T-helper 22 cell (primary cell): ENCODE data around the gene CNKSR3.

ENCODE experiments used
- DNase-seq: peaks from one replicate; pipeline ENCODE4 v3.0.0-alpha.2; 2020; ENCODE audit warnings: low read depth

The CNKSR3 gene

DNA sequence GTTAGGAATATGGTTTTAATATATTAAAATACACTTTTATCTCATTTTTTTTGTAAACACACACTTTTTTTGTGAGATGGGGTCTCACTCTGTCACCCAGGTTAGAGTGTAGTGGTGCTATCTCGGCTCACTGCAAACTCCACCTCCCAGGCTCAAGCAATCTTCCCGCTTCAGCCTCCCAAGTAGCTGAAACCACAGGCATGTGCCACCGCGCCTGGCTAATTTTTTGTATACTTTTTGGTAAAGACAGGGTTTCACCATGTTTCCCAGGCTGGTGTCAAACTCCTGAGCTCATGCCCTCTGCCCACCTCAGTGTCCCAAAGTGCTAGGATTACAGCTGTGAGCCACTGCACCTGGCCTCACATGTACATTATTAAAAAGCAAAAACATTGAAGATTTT lies 164.7 kb downstream of the CNKSR3 start:
- DNase-seq: no peak

GRCh38 chr6:154343473-154344308 lies 166.8 kb downstream of the CNKSR3 start:
- DNase-seq: no peak

DNA sequence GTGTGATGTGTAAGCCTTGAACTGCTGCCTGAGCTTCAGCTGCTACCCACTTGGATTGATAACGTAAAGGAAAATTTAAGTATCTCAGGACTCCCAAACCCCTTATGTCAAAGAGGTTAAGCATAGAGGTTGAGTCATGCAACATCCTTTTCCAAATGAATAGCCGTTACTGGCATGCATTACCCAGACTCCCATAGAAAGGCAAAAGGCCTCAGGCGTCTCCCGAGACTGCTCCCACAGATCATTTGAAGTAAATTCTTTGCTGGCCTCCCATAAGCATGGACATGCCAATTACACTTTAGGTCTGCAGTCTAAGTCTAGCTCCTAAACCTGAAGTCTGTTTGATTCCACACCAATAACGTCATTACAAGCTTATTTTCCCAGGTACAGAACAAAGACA lies 168.6 kb downstream of the CNKSR3 start:
- DNase-seq: no peak

- no peak for DNase-seq
Observed at GRCh38 chr6:154341336-154341735, 169.1 kb downstream of the CNKSR3 start.
